Endothelial cell of umbilical vein (primary cell): ENCODE measurements around the gene DPP3. TPM values are rescaled to one million over a fixed set of nuclear protein-coding genes. Genes with fewer than 3 reads are reported as not detected.
"Not testable (repeated sequence)": the region's sequence is repeated elsewhere in the genome, so short reads cannot be mapped to it uniquely, and the experiment has no call there.

Source experiments
- BruUV-seq: library from RNA; stranded (reverse); fragments of 400-500 nt; replicated peaks from 2 replicates; lab custom pipeline; 2021; lab: Mats Ljungman, UMichigan
- CTCF ChIA-PET: fragments of 300-600, 350-600 bp; sonication (Branson Sonifier 250); formaldehyde crosslinking; loops from one replicate; lab custom pipeline; 2021; ENCODE audit warnings: antibody characterized with exemption, inconsistent platforms; lab: Charles Lee
- POLR2A ChIA-PET: fragments of 300-600, 350-600 bp; sonication (Branson Sonifier 250); formaldehyde crosslinking; loops from one replicate; lab custom pipeline; 2021; ENCODE audit warnings: antibody characterized with exemption, inconsistent platforms; lab: Charles Lee
- DNase-seq: peaks from one replicate; pipeline ENCODE4 v3.0.0-alpha.2; 2011; ENCODE audit warnings: low read depth, low spot score
- FAIRE-seq: peaks from 2 replicates; lab custom pipeline; 2011; peaks lifted over from hg19 to GRCh38; lab: Jason Lieb, UNC
- H2AFZ ChIP-seq: 2 replicates; pipeline ENCODE4 v1.6.0; 2012; ENCODE audit warnings: low read depth, low read length, control low read depth, inconsistent platforms
- H3K27ac ChIP-seq: 2 replicates; pipeline ENCODE4 v1.5.1; 2011; ENCODE audit warnings: low read depth, mild to moderate bottlenecking, control low read depth, low read length, moderate library complexity; ENCODE audit not compliant: insufficient read depth
- H3K27me3 ChIP-seq, 2 experiments: 2 replicates each; pipeline versions ENCODE4 v1.6.0 to v1.6.1; 2011; ENCODE audit warnings: low read length in 2 of 2, mixed read lengths in 1 of 2; ENCODE audit not compliant: control insufficient read depth in 2 of 2, insufficient read depth in 2 of 2
- H3K36me3 ChIP-seq, 2 experiments: 2 replicates in 1 of 2; 3 replicates in 1 of 2; pipeline ENCODE4 v1.5.1; 2011; ENCODE audit warnings: low read length in 2 of 2, mild to moderate bottlenecking in 1 of 2, moderate library complexity in 1 of 2; ENCODE audit not compliant: control insufficient read depth in 2 of 2, insufficient read depth in 2 of 2; ENCODE audit errors: extremely low read depth in 1 of 2
- H3K4me1 ChIP-seq: 3 replicates; pipeline ENCODE4 v1.5.1; 2011; ENCODE audit warnings: mild to moderate bottlenecking, low read length; ENCODE audit not compliant: control insufficient read depth, insufficient read depth; ENCODE audit errors: extremely low read depth
- H3K4me2 ChIP-seq: 2 replicates; pipeline ENCODE4 v1.6.1; 2011; ENCODE audit warnings: low read length, control low read depth, mixed read lengths; ENCODE audit not compliant: insufficient read depth
- H3K4me3 ChIP-seq, 3 experiments: fragments of 200-600 bp in 1 of 3; sonication (generic), shearing (Covaris generic) in 1 of 3; replicated peaks in 1 of 3; 2 replicates each; pipeline ENCODE4 v1.5.1; 2011 to 2016; ENCODE audit warnings: control low read depth in 3 of 3, low read length in 3 of 3, mild to moderate bottlenecking in 2 of 3, inconsistent platforms in 1 of 3, low read depth in 1 of 3, moderate library complexity in 1 of 3; ENCODE audit not compliant: insufficient read depth in 1 of 3
- H3K79me2 ChIP-seq: 2 replicates; pipeline ENCODE4 v1.6.0; 2012; ENCODE audit warnings: low read length, inconsistent platforms; ENCODE audit not compliant: control insufficient read depth, insufficient read depth
- H3K9ac ChIP-seq: replicated peaks from 2 replicates; pipeline ENCODE3; 2011; ENCODE audit warnings: low read length, control low read depth; ENCODE audit not compliant: insufficient read depth; ENCODE audit errors: extremely low read depth
- H3K9me1 ChIP-seq: replicated peaks from 3 replicates; pipeline ENCODE4 v1.6.0; 2011; ENCODE audit warnings: mild to moderate bottlenecking, low read length; ENCODE audit not compliant: control insufficient read depth, insufficient read depth; ENCODE audit errors: extremely low read depth
- H3K9me3 ChIP-seq: replicated peaks from 2 replicates; pipeline ENCODE4 v1.5.1; 2012; ENCODE audit warnings: low read length, inconsistent platforms; ENCODE audit not compliant: control insufficient read depth, insufficient read depth
- H4K20me1 ChIP-seq: replicated peaks from 2 replicates; pipeline ENCODE3; 2011; ENCODE audit warnings: mild to moderate bottlenecking, low read length; ENCODE audit not compliant: control insufficient read depth, insufficient read depth; ENCODE audit errors: extremely low read depth
- EZH2 ChIP-seq: IDR thresholded peaks from 2 replicates; pipeline ENCODE4 v1.6.1; 2012; ENCODE audit warnings: borderline replicate concordance, low read depth, mild to moderate bottlenecking, moderate library complexity, low read length, inconsistent platforms; ENCODE audit not compliant: severe bottlenecking
- GATA2 ChIP-seq: IDR thresholded peaks from 2 replicates; pipeline ENCODE4 v1.7.0; 2011; ENCODE audit warnings: low read depth, mild to moderate bottlenecking, moderate library complexity, mixed read lengths, low read length; ENCODE audit not compliant: insufficient read length, insufficient read depth
- JUN ChIP-seq: IDR thresholded peaks from 2 replicates; pipeline ENCODE4 v1.6.1; 2011; ENCODE audit warnings: borderline replicate concordance, low read depth; ENCODE audit not compliant: insufficient read length, insufficient read depth
- POLR2A ChIP-seq: IDR thresholded peaks from 2 replicates; pipeline ENCODE4 v1.6.1; 2012; ENCODE audit warnings: low read depth, mild to moderate bottlenecking, control low read depth, low read length
- POLR2AphosphoS5 ChIP-seq: IDR thresholded peaks from 2 replicates; pipeline ENCODE4 v1.6.1; 2012; ENCODE audit warnings: low read depth, mild to moderate bottlenecking, control low read depth, low read length, moderate library complexity; ENCODE audit not compliant: insufficient read depth
- dilution Hi-C: fragments of 300-500 bp; cut with MboI; formaldehyde crosslinking; loops from one replicate; pipeline ENCODE4 v1.15.0; 2019; ENCODE audit warnings: low sequenced_read_pairs; ENCODE audit not compliant: extremely low pct_ligation_motif_present
- intact Hi-C: fragments of 100-400 bp; cut with micrococcal nuclease; formaldehyde crosslinking; loops from one replicate; pipeline ENCODE4 v1.10.0; 2022
- polyA plus RNA-seq, 4 experiments: library from polyadenylated mRNA; depleted of rRNA in 3 of 4; stranded (reverse) in 3 of 4; unstranded in 1 of 4; fragments of >200 nt; gene quantifications; 2 replicates each; pipeline versions ENCODE4 v1.2.1 to v1.2.3, GENCODE V29; 2011 to 2012; ENCODE audit warnings: missing spikeins in 1 of 4
- total RNA-seq: library from RNA; stranded (reverse); gene quantifications from 2 replicates; pipeline ENCODE4 v1.2.3, GENCODE V29; 2021
- TF ChIP-seq, protein P1 (sequence below), 2 donors: IDR thresholded peaks; 1 replicate in 1 of 2; 2 replicates in 1 of 2; pipeline ENCODE4 v1.5.1; 2011; ENCODE audit warnings: low read length in 2 of 2, mild to moderate bottlenecking in 2 of 2, moderate library complexity in 2 of 2, control low read depth in 1 of 2, inconsistent platforms in 1 of 2, low read depth in 1 of 2; ENCODE audit not compliant: insufficient read depth in 1 of 2; ENCODE audit errors: extremely low read depth in 1 of 2

Gene DPP3
- total and polyA plus RNA-seq, 2 donors (not counting 3 experiments of a cell fraction or from before 2014, with no cell fraction given): 46.4 to 50.4 TPM

DNA sequence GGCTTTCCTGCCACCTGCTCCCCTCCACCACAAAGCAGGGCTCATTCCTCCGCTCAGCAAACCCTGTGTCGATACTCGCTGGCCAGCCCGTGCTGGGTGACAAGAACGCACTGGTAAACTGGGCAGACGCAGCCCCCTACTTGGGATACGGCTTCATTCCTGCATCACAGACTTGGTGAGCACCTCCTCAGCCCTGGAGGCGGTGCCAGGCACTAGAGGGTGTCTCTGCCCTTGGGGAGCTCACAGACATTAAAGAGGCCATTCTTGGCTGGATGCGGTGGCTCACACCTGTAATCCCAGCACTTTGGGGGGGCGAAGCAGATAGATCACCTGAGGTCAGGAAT is 59.6 kb downstream of the DPP3 start:
- dilution Hi-C loops: no loop called here
- no peaks in the 10 kb centered on the region for H4K20me1 ChIP-seq
- no peak for FAIRE-seq
- no peak overlapping the region for H2AFZ ChIP-seq
- peaks cover 22% of the 10 kb centered on the region for H3K4me1 ChIP-seq
- POLR2A ChIA-PET: no interaction called here
- H3K79me2 ChIP-seq: no peaks in the 10 kb centered on the region
- CTCF ChIA-PET: no interaction called here
- no peaks in the 10 kb centered on the region for H3K27me3 ChIP-seq
- BruUV-seq: no TSS peak
- no peak for DNase-seq
- H3K9me3 ChIP-seq: no peaks in the 10 kb centered on the region
- H3K27ac ChIP-seq: no peak overlapping the region
- intact Hi-C loops: no loop called here
- H3K4me2 ChIP-seq: no peak overlapping the region
- H3K36me3 ChIP-seq: peaks cover 0 to 14% of the 10 kb centered on the region in 2 experiments
- H3K4me3 ChIP-seq: no peak overlapping the region
- TF ChIP-seq GATA2 (no peak), EZH2 (no peak), POLR2AphosphoS5 (no peak), JUN (no peak), POLR2A (no peak)
- TF ChIP-seq, protein P1, sequence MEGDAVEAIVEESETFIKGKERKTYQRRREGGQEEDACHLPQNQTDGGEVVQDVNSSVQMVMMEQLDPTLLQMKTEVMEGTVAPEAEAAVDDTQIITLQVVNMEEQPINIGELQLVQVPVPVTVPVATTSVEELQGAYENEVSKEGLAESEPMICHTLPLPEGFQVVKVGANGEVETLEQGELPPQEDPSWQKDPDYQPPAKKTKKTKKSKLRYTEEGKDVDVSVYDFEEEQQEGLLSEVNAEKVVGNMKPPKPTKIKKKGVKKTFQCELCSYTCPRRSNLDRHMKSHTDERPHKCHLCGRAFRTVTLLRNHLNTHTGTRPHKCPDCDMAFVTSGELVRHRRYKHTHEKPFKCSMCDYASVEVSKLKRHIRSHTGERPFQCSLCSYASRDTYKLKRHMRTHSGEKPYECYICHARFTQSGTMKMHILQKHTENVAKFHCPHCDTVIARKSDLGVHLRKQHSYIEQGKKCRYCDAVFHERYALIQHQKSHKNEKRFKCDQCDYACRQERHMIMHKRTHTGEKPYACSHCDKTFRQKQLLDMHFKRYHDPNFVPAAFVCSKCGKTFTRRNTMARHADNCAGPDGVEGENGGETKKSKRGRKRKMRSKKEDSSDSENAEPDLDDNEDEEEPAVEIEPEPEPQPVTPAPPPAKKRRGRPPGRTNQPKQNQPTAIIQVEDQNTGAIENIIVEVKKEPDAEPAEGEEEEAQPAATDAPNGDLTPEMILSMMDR (IDR thresholded peaks at IDR 0.05; ENCODE audit: extremely low read depth in 1 of 2, insufficient read depth in 1 of 2, low read depth in 1 of 2, low read length in 2 of 2): no peak
- no peaks in the 10 kb centered on the region for H3K9me1 ChIP-seq
- H3K9ac ChIP-seq: no peak overlapping the region

DNA sequence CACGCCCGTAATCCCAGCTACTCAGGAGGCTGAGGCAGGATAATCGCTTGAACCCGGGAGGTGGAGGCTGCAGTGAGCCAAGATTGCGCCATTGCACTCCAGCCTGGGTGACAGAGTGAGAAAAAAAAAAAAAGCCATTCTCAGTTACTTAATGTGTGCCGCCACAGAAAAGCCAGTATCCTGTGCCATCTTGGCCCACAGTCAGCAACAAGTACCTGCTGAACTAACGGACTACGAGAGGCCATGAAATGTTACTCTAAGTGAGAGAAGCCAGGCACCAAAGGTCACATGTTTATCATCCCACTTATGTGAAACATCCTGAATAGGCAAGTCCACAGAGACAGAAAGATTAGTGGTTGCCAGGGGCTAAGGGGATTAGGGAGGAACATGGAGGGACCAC is 60.4 kb downstream of the DPP3 start:
- H3K79me2 ChIP-seq, H3K4me3 ChIP-seq, dilution Hi-C loops, H3K9me3 ChIP-seq, H3K27ac ChIP-seq, H3K9ac ChIP-seq, intact Hi-C loops, POLR2A ChIA-PET, H2AFZ ChIP-seq, H3K9me1 ChIP-seq, BruUV-seq, FAIRE-seq, H4K20me1 ChIP-seq, H3K27me3 ChIP-seq, H3K4me2 ChIP-seq, DNase-seq, CTCF ChIA-PET: not testable (repeated sequence)
- peaks cover 0 to 14% of the 10 kb centered on the region in 2 experiments for H3K36me3 ChIP-seq
- peaks cover 28% of the 10 kb centered on the region for H3K4me1 ChIP-seq
